Endodermal cell (in vitro differentiated cells): ENCODE measurements around the gene NUCB2. TPM values are rescaled to one million over a fixed set of nuclear protein-coding genes. Genes with fewer than 3 reads are reported as not detected.
A peak's percentile ranks its signal among the peaks of the same experiment; 100 is the strongest.

ENCODE experiments used
- DNase-seq: peaks from one replicate; pipeline ENCODE4 v3.0.0-alpha.2; 2017
- H3K27ac ChIP-seq: 2 replicates; pipeline ENCODE4 v1.5.1; 2013; ENCODE audit warnings: mild to moderate bottlenecking, low read depth, low read length, moderate library complexity
- H3K27me3 ChIP-seq: 2 replicates; pipeline ENCODE4 v1.6.1; 2013; ENCODE audit warnings: mild to moderate bottlenecking, low read length, moderate library complexity; ENCODE audit not compliant: insufficient read depth, control insufficient read depth, poor library complexity, severe bottlenecking
- H3K36me3 ChIP-seq: 2 replicates; pipeline ENCODE4 v1.7.0; 2013; ENCODE audit warnings: mild to moderate bottlenecking, low read length, moderate library complexity; ENCODE audit not compliant: control insufficient read depth, insufficient read depth
- H3K4me1 ChIP-seq: one replicate; pipeline ENCODE4 v1.7.0; 2013; ENCODE audit warnings: low read length; ENCODE audit not compliant: control insufficient read depth, insufficient read depth
- H3K4me3 ChIP-seq: 2 replicates; pipeline ENCODE4 v1.5.1; 2013; ENCODE audit warnings: mild to moderate bottlenecking, low read length, moderate library complexity
- H3K9ac ChIP-seq: 2 replicates; pipeline ENCODE4 v1.6.1; 2013; ENCODE audit warnings: mild to moderate bottlenecking, low read length, moderate library complexity; ENCODE audit not compliant: poor library complexity, severe bottlenecking; ENCODE audit errors: extremely low read depth
- H3K9me3 ChIP-seq: 2 replicates; pipeline ENCODE4 v1.6.1; 2013; ENCODE audit warnings: mild to moderate bottlenecking, low read length, moderate library complexity; ENCODE audit not compliant: control insufficient read depth
- H3K27ac Mint-ChIP-seq: 2 replicates; pipeline ENCODE4 v1.8.0; 2020; ENCODE audit warnings: mixed read lengths
- H3K27me3 Mint-ChIP-seq: 2 replicates; pipeline ENCODE4 v1.8.0; 2021; ENCODE audit warnings: mild to moderate bottlenecking, mixed read lengths; ENCODE audit not compliant: insufficient read depth
- H3K36me3 Mint-ChIP-seq: 2 replicates; pipeline ENCODE4 v1.8.0; 2020; ENCODE audit warnings: low read depth, mixed read lengths
- H3K4me1 Mint-ChIP-seq: 2 replicates; pipeline ENCODE4 v1.8.0; 2020; ENCODE audit warnings: mixed read lengths
- H3K4me3 Mint-ChIP-seq: 2 replicates; pipeline ENCODE4 v1.8.0; 2020; ENCODE audit warnings: mild to moderate bottlenecking, moderate library complexity, mixed read lengths
- H3K9me3 Mint-ChIP-seq: 2 replicates; pipeline ENCODE4 v1.8.0; 2020; ENCODE audit warnings: mild to moderate bottlenecking, mixed read lengths
- WGBS, 2 experiments: methylation state at CpG; one replicate each; pipeline versions ENCODE4 v1.1.5 to v1.1.7; 2013; ENCODE audit warnings: missing lambda C conversion rate in 2 of 2, mixed read lengths in 1 of 2; ENCODE audit not compliant: insufficient coverage in 1 of 2, insufficient read length in 1 of 2; 5-methylcytosine and 5-hydroxymethylcytosine counted together
- total RNA-seq, 2 donors: library from RNA; stranded (reverse); fragmentation: NEBNext Ultra II Directional in 1 of 2; extraction: Animal tissue kit (Norgen Biotek cat#: 25700) in 1 of 2; gene quantifications; 2 replicates in 1 of 2; 3 replicates in 1 of 2; pipeline ENCODE4 v1.2.1, GENCODE V29; 2021
- TF ChIP-seq, protein P1 (sequence below): fragments of 200-600 bp; sonication (generic); conservative IDR thresholded peaks from 2 replicates; pipeline ENCODE4 v1.5.0; 2021; ENCODE audit warnings: antibody characterized with exemption, mild to moderate bottlenecking

The NUCB2 gene
- total RNA-seq, 2 donors from 2014 or later: 52.4 to 64.6 TPM

- Histone ChIP-seq H3K9me3 (peaks cover 12% of the 10 kb centered on the region), H3K27ac (no peak overlapping the region), H3K9ac (no peak overlapping the region), H3K4me3 (peak overlapping the region; percentile 81), H3K4me1 (peaks cover 3% of the 10 kb centered on the region), H3K36me3 (no peaks in the 10 kb centered on the region), H3K27me3 (peaks cover 63% of the 10 kb centered on the region)
- peak overlapping the region; percentile 66 for H3K27ac Mint-ChIP-seq
- TF ChIP-seq, protein P1, sequence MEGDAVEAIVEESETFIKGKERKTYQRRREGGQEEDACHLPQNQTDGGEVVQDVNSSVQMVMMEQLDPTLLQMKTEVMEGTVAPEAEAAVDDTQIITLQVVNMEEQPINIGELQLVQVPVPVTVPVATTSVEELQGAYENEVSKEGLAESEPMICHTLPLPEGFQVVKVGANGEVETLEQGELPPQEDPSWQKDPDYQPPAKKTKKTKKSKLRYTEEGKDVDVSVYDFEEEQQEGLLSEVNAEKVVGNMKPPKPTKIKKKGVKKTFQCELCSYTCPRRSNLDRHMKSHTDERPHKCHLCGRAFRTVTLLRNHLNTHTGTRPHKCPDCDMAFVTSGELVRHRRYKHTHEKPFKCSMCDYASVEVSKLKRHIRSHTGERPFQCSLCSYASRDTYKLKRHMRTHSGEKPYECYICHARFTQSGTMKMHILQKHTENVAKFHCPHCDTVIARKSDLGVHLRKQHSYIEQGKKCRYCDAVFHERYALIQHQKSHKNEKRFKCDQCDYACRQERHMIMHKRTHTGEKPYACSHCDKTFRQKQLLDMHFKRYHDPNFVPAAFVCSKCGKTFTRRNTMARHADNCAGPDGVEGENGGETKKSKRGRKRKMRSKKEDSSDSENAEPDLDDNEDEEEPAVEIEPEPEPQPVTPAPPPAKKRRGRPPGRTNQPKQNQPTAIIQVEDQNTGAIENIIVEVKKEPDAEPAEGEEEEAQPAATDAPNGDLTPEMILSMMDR: no peak
- H3K36me3 Mint-ChIP-seq: no peaks in the 10 kb centered on the region
- DNase-seq: peak; percentile 91
- peaks cover 65% of the 10 kb centered on the region for H3K27me3 Mint-ChIP-seq
- 2 to 3% methylated on average over 29 to 69 of the region's 69 CpGs for WGBS, 2 experiments
- H3K4me1 Mint-ChIP-seq: peaks cover 10% of the 10 kb centered on the region
- peak overlapping the region; percentile 62 for H3K4me3 Mint-ChIP-seq
- peaks cover 16% of the 10 kb centered on the region for H3K9me3 Mint-ChIP-seq
Measured at GRCh38 chr11:17352950-17353820, 76.6 kb downstream of the NUCB2 start.

DNA sequence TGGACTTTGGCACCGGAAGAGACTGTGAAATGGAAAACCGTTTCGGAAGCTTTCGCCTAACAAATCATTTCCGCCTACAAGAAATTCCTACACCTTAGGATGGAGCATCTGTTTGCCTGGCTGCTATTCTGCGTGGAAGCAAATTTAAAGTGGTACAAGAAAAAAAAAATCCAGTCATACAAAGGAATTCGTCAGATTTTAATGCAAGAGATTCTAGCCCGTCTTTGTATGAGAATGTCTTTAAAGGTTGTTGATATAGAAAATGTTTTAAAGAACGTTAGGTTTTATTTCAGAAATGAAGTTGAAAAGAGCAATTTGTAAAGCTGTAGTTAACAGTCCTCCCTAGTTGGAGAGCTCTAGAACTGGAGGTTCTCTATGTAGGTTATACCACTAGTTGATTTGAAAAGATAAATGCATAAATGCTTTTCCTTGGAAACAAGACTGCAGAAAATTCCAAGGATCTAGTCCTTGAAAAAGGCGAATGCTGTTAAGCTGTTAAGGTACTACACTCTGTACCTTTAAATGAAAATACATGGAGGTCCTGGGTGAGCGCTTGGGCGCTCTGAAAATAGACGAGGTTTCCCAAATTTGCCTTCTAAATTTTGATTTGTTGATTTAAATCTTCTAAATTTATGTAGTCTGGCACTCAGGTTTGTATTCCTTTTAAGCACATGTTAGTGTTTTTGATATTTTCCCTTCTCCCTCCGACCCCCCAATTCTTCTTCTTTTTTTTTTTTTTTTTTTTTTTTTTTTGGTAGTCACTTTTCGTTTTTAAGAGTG is 77.5 kb downstream of the NUCB2 start:
- H3K27ac ChIP-seq: no peak overlapping the region
- TF ChIP-seq, protein P1: no peak
- H3K9me3 ChIP-seq: peaks cover 12% of the 10 kb centered on the region
- H3K4me1 ChIP-seq: peaks cover 3% of the 10 kb centered on the region
- H3K36me3 ChIP-seq: no peaks in the 10 kb centered on the region
- no peak for DNase-seq
- Mint-ChIP-seq H3K4me3 (peak overlapping the region; percentile 62), H3K9me3 (peaks cover 17% of the 10 kb centered on the region), H3K36me3 (no peaks in the 10 kb centered on the region), H3K4me1 (peaks cover 10% of the 10 kb centered on the region), H3K27ac (peak overlapping the region; percentile 66), H3K27me3 (peaks cover 57% of the 10 kb centered on the region)
- H3K9ac ChIP-seq: no peak overlapping the region
- peak overlapping the region; percentile 81 for H3K4me3 ChIP-seq
- 22 to 23% methylated on average over 8 to 14 of the region's 15 CpGs for WGBS, 2 experiments
- peaks cover 54% of the 10 kb centered on the region for H3K27me3 ChIP-seq

DNA sequence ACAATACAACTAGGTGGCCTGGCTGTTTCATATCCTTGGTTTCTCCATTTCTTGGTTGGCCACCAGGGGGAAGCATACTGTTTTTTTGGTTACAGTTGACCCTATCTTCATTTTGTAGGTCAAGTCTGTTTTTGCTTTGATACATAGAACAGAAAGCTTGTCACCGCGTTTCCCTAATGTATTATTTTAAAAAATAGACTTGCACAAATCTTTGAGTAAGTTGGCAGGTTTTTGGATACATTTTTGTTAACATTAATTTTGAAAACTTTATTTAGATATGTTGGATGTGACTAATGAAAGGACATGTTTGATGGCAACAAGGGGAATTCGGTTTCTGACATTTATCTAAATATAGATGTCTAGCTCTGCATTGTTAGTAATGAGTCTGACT is 78.1 kb downstream of the NUCB2 start:
- H3K36me3 Mint-ChIP-seq: no peaks in the 10 kb centered on the region
- Histone ChIP-seq H3K9ac (no peak overlapping the region), H3K4me3 (no peak overlapping the region), H3K9me3 (peaks cover 12% of the 10 kb centered on the region), H3K27ac (no peak overlapping the region), H3K36me3 (no peaks in the 10 kb centered on the region), H3K4me1 (peaks cover 3% of the 10 kb centered on the region), H3K27me3 (peaks cover 49% of the 10 kb centered on the region)
- H3K9me3 Mint-ChIP-seq: peaks cover 21% of the 10 kb centered on the region
- 63 to 100% methylated on average over 1 to 3 of the region's 3 CpGs for WGBS, 2 experiments
- peaks cover 51% of the 10 kb centered on the region for H3K27me3 Mint-ChIP-seq
- H3K4me3 Mint-ChIP-seq: peak overlapping the region; percentile 62
- TF ChIP-seq, protein P1: peak; percentile 80
- peaks cover 10% of the 10 kb centered on the region for H3K4me1 Mint-ChIP-seq
- DNase-seq: peak; percentile 88
- no peak overlapping the region for H3K27ac Mint-ChIP-seq
